Measurements from ENCODE around the gene NRARP.

NRARP gene

DNA sequence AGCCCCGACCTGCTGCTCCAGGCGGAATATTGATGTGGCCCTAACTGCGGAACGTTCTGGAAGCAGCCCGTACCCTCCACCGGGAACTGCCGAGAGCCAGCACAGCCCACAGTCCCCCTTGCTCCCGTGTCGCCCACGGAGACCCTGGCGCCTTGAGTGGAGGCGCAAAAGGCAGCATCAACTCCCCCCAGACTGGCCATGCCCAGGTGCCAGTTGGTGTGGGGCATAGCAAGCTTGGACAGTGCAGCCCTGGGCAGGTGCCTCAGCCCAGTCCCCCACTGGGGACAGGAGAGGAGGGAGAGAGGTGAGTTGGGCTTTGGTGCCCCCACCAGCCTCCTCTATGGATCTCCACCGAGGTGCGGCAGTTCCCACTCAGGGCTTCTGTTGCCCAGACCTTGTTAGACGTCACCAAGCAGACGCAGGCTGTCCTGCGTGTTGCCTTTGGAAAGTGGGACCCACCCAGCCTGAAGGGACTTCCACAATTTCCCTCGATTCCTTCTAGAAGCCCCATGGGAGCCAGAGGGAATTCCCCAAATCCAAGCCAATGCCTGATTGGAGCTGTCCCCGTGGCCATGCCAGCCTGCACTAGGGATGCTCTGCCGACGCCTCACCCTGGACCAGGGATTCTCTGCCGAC is 19.8 kb upstream of the NRARP start:
- no peak for DNase-seq

- no peak for DNase-seq
These were observed 18.7 kb upstream of the NRARP start for GRCh38 chr9:137320555-137321384.

- no peak for DNase-seq
These were observed 17.9 kb upstream of the NRARP start for GRCh38 chr9:137319739-137320551.

DNA sequence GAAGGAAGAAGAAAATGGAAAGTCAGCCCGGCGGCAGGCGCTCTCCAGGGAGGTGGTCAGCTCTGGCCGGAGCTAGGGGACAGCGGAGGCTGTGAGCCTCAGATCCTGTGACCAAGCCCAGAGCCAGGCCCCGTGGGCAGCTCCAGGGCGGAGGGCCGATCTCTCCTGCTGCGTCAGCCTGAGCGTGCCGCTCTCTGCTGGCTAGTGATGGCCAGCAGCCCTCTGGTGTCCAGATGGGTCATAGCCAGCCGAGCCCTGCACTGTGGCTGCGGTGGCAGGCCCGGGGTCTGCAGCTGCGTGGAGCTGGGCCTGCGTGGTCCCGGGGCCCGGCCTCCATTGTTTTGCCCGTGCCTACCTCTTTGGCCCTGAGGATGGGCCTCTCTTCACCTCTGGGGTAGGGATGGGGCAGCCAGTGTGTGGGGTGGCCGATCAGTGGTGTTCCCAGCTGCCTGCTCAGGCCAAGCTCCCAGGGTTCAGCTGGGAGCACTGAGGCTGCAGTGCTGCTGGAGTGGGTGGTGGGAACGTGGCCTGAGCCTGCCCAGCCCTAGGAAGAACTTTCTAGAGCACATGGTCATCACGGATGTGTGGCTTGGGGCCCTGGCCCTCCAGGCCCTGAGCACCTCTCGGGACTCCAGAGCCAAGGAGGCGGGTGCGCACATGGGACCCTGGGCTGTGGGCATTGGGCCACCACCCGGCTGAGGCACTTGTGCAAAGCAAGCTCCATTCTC is 17.1 kb upstream of the NRARP start:
- DNase-seq: no peak

DNA sequence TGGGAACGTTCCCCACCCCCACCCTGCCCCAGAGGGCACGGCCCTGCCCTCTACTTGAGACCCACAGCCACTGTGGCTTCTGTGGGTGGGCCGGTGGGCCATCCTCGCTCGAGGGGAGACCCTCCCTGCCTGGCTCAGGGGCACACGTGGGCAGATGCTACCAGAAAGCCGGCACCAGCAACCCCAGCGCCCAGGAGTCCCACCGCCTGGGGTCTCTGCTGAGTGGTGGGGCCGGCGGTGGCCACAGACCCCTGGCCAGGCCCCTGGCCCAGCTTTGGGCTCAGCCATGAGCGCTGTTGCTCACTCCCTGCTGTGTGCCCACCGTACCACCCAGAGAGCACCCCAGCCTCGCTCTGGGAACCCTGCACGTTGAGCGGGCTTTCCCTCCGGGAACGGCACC is 16.5 kb upstream of the NRARP start:
- DNase-seq: no peak

GRCh38 chr9:137317718-137318511 is 15.8 kb upstream of the NRARP start:
- no peak for DNase-seq

GRCh38 chr9:137317021-137317717 is 15.1 kb upstream of the NRARP start:
- DNase-seq: no peak

- peak; percentile 31 for DNase-seq
These were observed 14.2 kb upstream of the NRARP start for GRCh38 chr9:137316012-137316981.

DNA sequence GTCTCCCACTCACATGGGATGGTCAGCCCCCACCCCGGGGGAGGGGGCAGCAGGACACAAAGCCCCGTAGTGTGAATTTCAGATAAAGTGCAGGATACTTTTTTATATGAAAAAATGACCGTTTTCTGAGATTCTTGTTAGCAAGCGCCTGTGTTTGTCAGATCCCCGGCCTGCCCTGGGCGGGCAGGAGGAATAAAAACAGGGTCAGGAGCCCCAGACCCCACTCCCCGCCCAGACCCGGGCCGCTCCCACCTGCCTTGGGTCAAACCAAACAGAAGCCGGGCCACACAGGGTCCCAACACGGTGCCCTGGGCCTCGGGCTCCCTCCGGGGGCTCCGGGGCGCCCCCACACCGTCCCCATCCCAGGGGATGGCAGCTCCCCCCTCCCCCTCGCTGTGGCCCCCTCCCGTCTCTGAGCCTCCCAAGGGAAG is 13.5 kb upstream of the NRARP start:
- no peak for DNase-seq

DNA sequence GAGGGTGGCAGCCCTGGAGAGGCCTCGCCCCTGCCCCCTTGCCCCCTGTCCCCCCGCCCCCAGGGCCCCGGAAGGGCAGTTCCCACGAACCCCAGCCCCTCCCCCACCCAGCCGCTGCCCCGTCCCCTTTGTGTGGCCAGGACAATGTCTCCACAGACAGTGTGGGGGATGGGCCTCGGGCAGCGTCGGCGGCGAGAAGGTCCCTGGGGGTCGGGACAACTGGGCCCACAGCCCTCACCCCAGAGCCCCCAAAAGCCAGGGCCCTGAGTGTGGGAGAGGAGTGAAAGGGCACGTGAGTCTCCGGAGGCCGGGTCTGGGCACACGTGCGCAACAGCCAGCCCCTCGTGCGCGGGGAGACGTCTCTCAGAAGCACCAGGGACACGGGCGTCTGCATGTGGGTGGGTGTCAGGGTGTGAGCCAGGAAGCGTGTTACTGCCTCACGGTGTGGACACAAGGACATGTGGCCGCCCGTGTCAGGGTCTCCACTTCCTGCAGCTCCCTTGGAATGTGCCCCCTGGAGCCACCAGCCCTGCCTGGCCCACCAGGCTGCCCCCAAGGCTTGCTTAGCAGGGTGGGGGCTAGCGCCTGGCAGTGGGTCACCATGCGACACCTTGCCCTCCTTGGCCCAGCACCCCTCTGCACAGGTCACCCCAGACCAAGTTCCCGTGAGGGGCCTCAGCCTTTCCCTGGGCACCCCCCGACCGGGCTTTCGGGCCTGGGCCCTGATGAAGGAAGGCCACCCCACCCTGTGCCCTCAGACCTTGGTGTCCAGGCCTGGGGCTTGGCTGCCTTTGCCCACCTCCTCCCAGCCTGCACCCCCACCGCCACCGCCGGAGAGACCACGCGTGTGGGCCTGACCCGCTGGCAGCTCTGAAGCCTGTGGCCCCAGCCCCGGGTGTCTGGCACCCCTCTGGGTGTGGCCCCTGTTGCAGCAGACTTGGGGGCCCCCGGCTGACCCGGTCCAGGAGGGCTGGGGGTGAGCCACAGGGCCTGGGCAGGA is 12.8 kb upstream of the NRARP start:
- DNase-seq: no peak

- DNase-seq: no peak
These were observed 12.0 kb upstream of the NRARP start for GRCh38 chr9:137313956-137314560.

- no peak for DNase-seq
These were observed 11.4 kb upstream of the NRARP start for GRCh38 chr9:137313326-137313936.

DNA sequence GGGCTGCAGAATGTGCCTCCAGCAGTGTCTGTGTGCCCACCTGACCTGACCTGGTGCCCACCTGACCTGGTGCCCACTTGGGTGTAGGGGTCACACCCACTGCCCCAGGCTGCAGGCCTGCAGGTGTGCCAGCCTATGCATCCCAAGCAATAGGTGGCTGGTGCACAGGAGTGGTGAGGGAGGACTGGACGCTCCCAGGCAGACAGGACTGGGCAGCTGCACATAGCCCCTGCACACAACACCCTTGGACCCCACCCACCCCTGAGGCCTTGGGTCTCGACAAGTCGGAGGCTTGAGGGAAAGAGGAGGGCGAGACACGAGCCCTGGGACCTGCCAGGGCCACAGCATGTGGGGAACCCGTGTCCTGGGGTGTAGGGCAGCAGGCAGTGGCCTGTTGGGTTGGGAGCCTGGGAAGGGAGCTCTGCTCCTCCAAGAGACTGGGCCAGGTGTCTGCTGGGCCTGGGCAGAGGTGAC is 10.8 kb upstream of the NRARP start:
- no peak for DNase-seq

GRCh38 chr9:137311986-137312851 is 10.1 kb upstream of the NRARP start:
- no peak for DNase-seq

DNA sequence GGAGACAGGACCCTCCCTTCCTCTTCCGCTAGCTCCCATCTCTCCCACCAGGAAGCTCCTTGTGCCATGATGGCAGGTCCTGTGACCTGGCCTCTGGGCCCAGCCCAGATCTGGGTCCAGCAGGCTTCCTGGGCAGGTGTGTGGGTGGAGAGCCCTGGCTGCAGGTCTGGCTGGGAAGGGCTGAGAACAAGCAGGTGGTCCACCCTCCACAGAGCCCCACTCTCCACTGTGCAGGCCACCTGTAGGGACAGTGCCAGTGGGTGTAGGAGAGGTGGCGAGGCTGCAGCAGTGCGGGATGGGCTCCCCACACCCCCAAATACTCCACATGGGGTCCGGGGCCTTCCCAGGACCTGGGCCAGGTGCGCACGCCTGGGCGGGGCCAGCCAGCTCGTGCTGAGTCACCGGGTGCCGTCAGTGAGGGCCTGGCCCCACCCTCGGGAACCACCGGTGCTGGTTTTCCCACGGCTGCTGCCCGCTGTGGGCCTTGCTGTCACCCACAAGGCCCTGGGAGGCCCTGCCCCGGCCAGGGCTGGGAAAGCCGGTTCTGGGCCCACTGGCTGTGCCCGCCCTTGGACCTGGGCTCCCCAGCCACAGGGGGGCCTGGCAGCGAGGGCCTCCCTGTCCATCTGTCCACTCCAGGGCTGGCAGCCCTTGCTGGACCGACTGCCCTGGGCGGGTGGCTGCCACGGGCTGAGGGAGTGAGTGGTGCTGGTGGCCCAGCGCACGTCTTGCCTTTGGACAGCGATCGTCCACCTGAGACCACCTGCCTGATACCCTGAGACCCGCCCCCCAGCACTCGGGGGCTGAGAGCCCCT is 9.3 kb upstream of the NRARP start:
- DNase-seq: no peak
